K562 (cell line): Measurements from ENCODE around the gene MEST. TPM values are rescaled to one million over a fixed set of nuclear protein-coding genes. Genes with fewer than 3 reads are reported as not detected.
"Not testable (repeated sequence)": the region's sequence is repeated elsewhere in the genome, so short reads cannot be mapped to it uniquely, and the experiment has no call there.

Source experiments
- ATAC-seq: fragments of 200-7000 bp; cut with Tn5 transposase; 3 replicates; pipeline ENCODE4 v1.9.1; 2020; ENCODE audit warnings: moderate library complexity
- BruUV-seq: library from RNA; stranded (reverse); fragments of 400-500 nt; replicated peaks from 2 replicates; lab custom pipeline; 2021; lab: Mats Ljungman, UMichigan
- CTCF ChIA-PET: fragments of 300-600 bp; formaldehyde crosslinking; extraction: SDS; loops from one replicate; lab custom pipeline; 2021; ENCODE audit warnings: low intra/inter-chr PET ratio; lab: Yijun Ruan, JAX
- POLR2A ChIA-PET: fragments of 300-600, 350-650 bp; sonication (Branson Sonifier 250); formaldehyde crosslinking; extraction: SDS; loops from one replicate; lab custom pipeline; 2021; ENCODE audit warnings: antibody characterized with exemption, inconsistent platforms; lab: Yijun Ruan, JAX
- DNase-seq, 4 experiments: peaks; one replicate each; pipeline versions ENCODE4 v3.0.0 to v3.0.0-alpha.2; 2011 to 2018; ENCODE audit warnings: low spot score in 3 of 4, mixed read lengths in 3 of 4; ENCODE audit errors: extremely low read depth in 1 of 4
- FAIRE-seq: peaks from 2 replicates; lab custom pipeline; 2011; peaks lifted over from hg19 to GRCh38; lab: Jason Lieb, UNC
- H2AFZ ChIP-seq: 2 replicates; pipeline ENCODE4 v1.6.0; 2011; ENCODE audit warnings: low read depth, low read length, control low read depth, inconsistent platforms
- H3K27ac ChIP-seq: fragments of 200-600 bp; 3 replicates; pipeline ENCODE4 v1.8.0; 2011; ENCODE audit warnings: low read depth, mild to moderate bottlenecking, control low read depth, inconsistent platforms, low read length, moderate library complexity, mixed read lengths; ENCODE audit errors: extremely low read depth
- H3K27me3 ChIP-seq, 2 experiments: fragments of 300-600 bp in 1 of 2; 2 replicates in 1 of 2; 3 replicates in 1 of 2; pipeline versions ENCODE4 v1.6.0 to v1.8.0; 2011; ENCODE audit warnings: inconsistent platforms in 2 of 2, low read length in 2 of 2, mild to moderate bottlenecking in 1 of 2, mixed read lengths in 1 of 2, moderate library complexity in 1 of 2; ENCODE audit not compliant: control insufficient read depth in 2 of 2, insufficient read depth in 2 of 2
- H3K36me3 ChIP-seq: fragments of 300-600 bp; 3 replicates; pipeline ENCODE4 v1.8.0; 2011; ENCODE audit warnings: mild to moderate bottlenecking, low read length, inconsistent platforms; ENCODE audit not compliant: control insufficient read depth, insufficient read depth
- H3K4me1 ChIP-seq, 2 experiments: fragments of 200-600 bp in 1 of 2; replicated peaks in 1 of 2; 2 replicates in 1 of 2; 3 replicates in 1 of 2; pipeline versions ENCODE4 v1.5.1 to v1.8.0; 2011; ENCODE audit warnings: inconsistent platforms in 2 of 2, low read length in 2 of 2, mild to moderate bottlenecking in 1 of 2, mixed read lengths in 1 of 2, moderate library complexity in 1 of 2; ENCODE audit not compliant: control insufficient read depth in 2 of 2, insufficient read depth in 2 of 2
- H3K4me2 ChIP-seq: 2 replicates; pipeline ENCODE4 v1.6.1; 2011; ENCODE audit warnings: low read length, control low read depth, inconsistent platforms, mixed read lengths; ENCODE audit not compliant: insufficient read depth
- H3K4me3 ChIP-seq: fragments of 200-600 bp; sonication (generic), shearing (Covaris generic); 2 replicates; pipeline ENCODE4 v1.5.1; 2016; ENCODE audit warnings: control low read depth, inconsistent platforms
- H3K79me2 ChIP-seq: fragments of 200-600 bp; 3 replicates; pipeline ENCODE4 v1.8.0; 2011; ENCODE audit warnings: low read length, inconsistent platforms; ENCODE audit not compliant: control insufficient read depth, insufficient read depth
- H3K9ac ChIP-seq, 2 experiments: 2 replicates each; pipeline versions ENCODE4 v1.6.0 to v1.6.1; 2011; ENCODE audit warnings: low read depth in 2 of 2, low read length in 2 of 2, control low read depth in 1 of 2, inconsistent platforms in 1 of 2, mild to moderate bottlenecking in 1 of 2, mixed read lengths in 1 of 2; ENCODE audit not compliant: insufficient read depth in 1 of 2
- H3K9me1 ChIP-seq: one replicate; pipeline ENCODE4 v1.6.0; 2011; ENCODE audit warnings: inconsistent platforms, mild to moderate bottlenecking, low read length, moderate library complexity; ENCODE audit not compliant: control insufficient read depth, insufficient read depth
- H3K9me3 ChIP-seq: replicated peaks from 2 replicates; pipeline ENCODE4 v1.5.1; 2011; ENCODE audit warnings: low read depth, low read length, inconsistent platforms; ENCODE audit not compliant: control insufficient read depth, insufficient read depth
- H4K20me1 ChIP-seq: replicated peaks from 2 replicates; pipeline ENCODE4 v1.6.1; 2011; ENCODE audit warnings: low read length, inconsistent platforms, mixed read lengths; ENCODE audit not compliant: control insufficient read depth, insufficient read depth
- CCNT2 ChIP-seq: IDR thresholded peaks from 2 replicates; pipeline ENCODE4 v1.6.1; 2011; ENCODE audit warnings: borderline replicate concordance, low read depth, mild to moderate bottlenecking, moderate library complexity, mixed read lengths, low read length; ENCODE audit not compliant: insufficient read length; ENCODE audit errors: extremely low read depth
- E2F3 ChIP-seq: fragments of 250-450 bp; sonication (Bioruptor Pico); IDR thresholded peaks from 2 replicates; pipeline ENCODE4 v1.4.0; 2020; ENCODE audit warnings: mild to moderate bottlenecking
- MAFF ChIP-seq: IDR thresholded peaks from 2 replicates; pipeline ENCODE4 v1.6.1; 2012; ENCODE audit warnings: low read length, improper control_type of control experiment
- MAFK ChIP-seq: IDR thresholded peaks from 2 replicates; pipeline ENCODE4 v1.6.1; 2011; ENCODE audit warnings: low read length, improper control_type of control experiment
- MTA3 ChIP-seq: fragments of 450-650 bp; formaldehyde crosslinking; IDR thresholded peaks from 2 replicates; pipeline ENCODE4 v1.6.1; 2017; ENCODE audit warnings: mild to moderate bottlenecking, borderline replicate concordance
- NR2C1 ChIP-seq, 2 experiments: fragments of 450-650 bp; IDR thresholded peaks; 2 replicates each; pipeline ENCODE4 v1.6.1; 2017; ENCODE audit warnings: mild to moderate bottlenecking in 2 of 2, antibody characterized with exemption in 1 of 2, inconsistent platforms in 1 of 2, missing compliant biosample characterization in 1 of 2, missing genetic modification characterization in 1 of 2
- PPARD ChIP-seq: fragments of 250-450 bp; sonication (Bioruptor Pico); IDR thresholded peaks from 2 replicates; pipeline ENCODE4 v1.8.0; 2022; ENCODE audit warnings: inconsistent platforms, mild to moderate bottlenecking, moderate library complexity
- RAD21 ChIP-seq, 2 experiments: fragments of 250-450 bp in 1 of 2; fragments of 450-650 bp in 1 of 2; sonication (Bioruptor Pico) in 1 of 2; formaldehyde crosslinking in 1 of 2; IDR thresholded peaks in 1 of 2; conservative IDR thresholded peaks in 1 of 2; 2 replicates each; pipeline versions ENCODE4 v1.4.0 to v1.8.0; 2020 to 2022; ENCODE audit warnings: mild to moderate bottlenecking in 2 of 2, moderate library complexity in 1 of 2
- RBM17 ChIP-seq: fragments of 200-400 bp; formaldehyde crosslinking; IDR thresholded peaks from 2 replicates; pipeline ENCODE4 v1.6.1; 2017; ENCODE audit warnings: low read depth, mild to moderate bottlenecking, low read length, borderline replicate concordance
- SP2 ChIP-seq: IDR thresholded peaks from 2 replicates; pipeline ENCODE4 v1.6.1; 2011; ENCODE audit warnings: mild to moderate bottlenecking, low read depth, low read length, moderate library complexity; ENCODE audit not compliant: poor library complexity, severe bottlenecking; ENCODE audit errors: extremely low read depth
- ZNF316 ChIP-seq: fragments of 450-650 bp; IDR thresholded peaks from 2 replicates; pipeline ENCODE4 v1.6.1; 2016
- WGBS: fragments of 100-300 bp; shearing (Covaris generic); methylation state at CpG from one replicate; pipeline ENCODE4 v1.1.6; 2016; ENCODE audit warnings: low coverage, mixed read lengths; ENCODE audit not compliant: insufficient coverage; ENCODE audit errors: missing lambda C conversion rate; 5-methylcytosine and 5-hydroxymethylcytosine counted together
- in situ Hi-C: fragments of 300-500 bp; cut with MboI; formaldehyde crosslinking; loops from 4 replicates; pipeline ENCODE4 v1.15.0; 2018; ENCODE audit warnings: inconsistent platforms, mixed read lengths
- intact Hi-C: fragments of 100-400 bp; cut with micrococcal nuclease; formaldehyde crosslinking; loops from 2 replicates; pipeline ENCODE4 v1.14.2; 2022
- polyA plus RNA-seq, 8 experiments: library from polyadenylated mRNA; depleted of rRNA in 4 of 8; stranded (reverse) in 5 of 8; unstranded in 3 of 8; fragments of >200 nt; fragmentation: Nextera tagmentation in 2 of 8; fragmentation: Illumina TruSeq in 1 of 8; extraction: Ambion mirVana in 2 of 8; extraction: Trizol in 1 of 8; gene quantifications; 2 replicates each; pipeline versions ENCODE4 v1.2.1 to v1.2.3, GENCODE V29; 2011 to 2014; ENCODE audit warnings: inconsistent platforms in 1 of 8, missing spikeins in 1 of 8
- total RNA-seq, 7 experiments: library from RNA; depleted of rRNA in 6 of 7; stranded (reverse); fragments of >200 nt in 6 of 7; fragmentation: Illumina TruSeq in 2 of 7; extraction: Trizol in 2 of 7; gene quantifications; 2 replicates each; pipeline versions ENCODE4 v1.2.1 to v1.2.3, GENCODE V29; 2011 to 2021; ENCODE audit warnings: low replicate concordance in 1 of 7
- TF ChIP-seq, protein P1 (sequence below): fragments of 150-350 bp; IDR thresholded peaks from 2 replicates; pipeline ENCODE4 v1.6.1; 2014; ENCODE audit warnings: low read depth, mild to moderate bottlenecking, low read length, borderline replicate concordance

The MEST gene
- total and polyA plus RNA-seq, 9 of the 15 experiments (the other 6 are each of a cell fraction or from before 2014, with no cell fraction given): 0.04 to 0.74 (median 0.36) TPM; not detected in 1

DNA sequence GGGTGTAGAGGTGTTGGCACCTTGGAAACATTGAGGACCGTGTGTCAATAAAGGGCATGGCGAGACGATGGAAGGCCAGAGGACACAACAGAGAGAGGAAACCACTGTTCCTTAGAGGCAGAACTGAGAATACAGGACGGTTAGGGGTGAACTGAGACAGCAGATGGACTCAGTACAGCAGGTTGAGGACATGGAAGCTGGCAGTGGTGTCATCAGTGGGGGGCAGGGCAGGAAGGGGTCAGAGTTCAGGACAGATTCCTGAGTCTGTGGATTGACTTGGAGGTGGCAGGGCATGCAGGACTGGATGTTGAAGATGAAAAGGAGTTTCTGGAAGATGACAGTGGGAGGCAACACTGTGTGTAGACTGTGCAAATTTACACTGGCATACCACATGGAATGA lies 50.4 kb downstream of the MEST start:
- H3K4me2 ChIP-seq; in situ Hi-C loops; H3K9me1 ChIP-seq; H3K9me3 ChIP-seq; intact Hi-C loops; H3K4me3 ChIP-seq; H3K36me3 ChIP-seq; FAIRE-seq; H3K4me1 ChIP-seq; H3K9ac ChIP-seq; BruUV-seq; H2AFZ ChIP-seq; H3K27me3 ChIP-seq; DNase-seq; H3K79me2 ChIP-seq; H4K20me1 ChIP-seq; H3K27ac ChIP-seq; POLR2A ChIA-PET; ATAC-seq; CTCF ChIA-PET; TF ChIP-seq NR2C1 (tag; IDR thresholded peaks at IDR 0.05): not testable (repeated sequence)
- WGBS: 45% methylated on average over 3 of the region's 4 CpGs
- peak; percentile 19; the same call in 1 of the 2 replicates for TF ChIP-seq NR2C1 (IDR thresholded peaks at IDR 0.05)

DNA sequence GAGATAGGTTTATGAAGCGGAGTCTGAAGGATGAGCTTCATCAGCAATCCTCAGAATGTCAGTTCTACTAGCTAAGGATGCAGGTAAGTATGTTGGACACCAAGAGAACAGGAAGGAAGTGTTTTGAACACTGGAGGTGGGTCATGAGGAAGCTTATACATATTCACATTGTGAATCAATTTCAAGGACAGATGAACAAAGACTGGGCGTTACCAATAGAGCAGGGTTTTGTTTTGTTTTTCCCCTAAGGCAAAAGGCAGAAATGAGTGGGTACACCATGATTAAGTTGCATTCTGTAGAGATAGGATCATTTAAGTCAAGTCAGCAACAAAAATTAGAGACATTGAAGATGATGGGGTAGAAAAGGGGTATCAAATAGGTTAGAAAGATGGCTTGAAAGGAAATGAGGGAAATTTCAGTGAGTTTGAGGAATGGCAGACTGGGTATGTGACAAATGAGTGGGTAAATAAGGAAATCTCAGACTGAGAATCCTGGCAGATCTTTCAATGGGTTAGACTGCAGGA lies 51.7 kb downstream of the MEST start:
- BruUV-seq: no TSS peak
- in situ Hi-C loops: no loop called here
- H2AFZ ChIP-seq: no peak overlapping the region
- H3K79me2 ChIP-seq: no peaks in the 10 kb centered on the region
- ChIA-PET POLR2A (interaction anchor here (0.6 to 0.8 kb wide), 2 partner anchors 70 to 157 kb away, joined by 3 read pairs; no protein-coding TSS in a partner anchor), CTCF (no interaction called here)
- intact Hi-C loops: no loop called here
- DNase-seq: no peak
- no peak for FAIRE-seq
- no peaks in the 10 kb centered on the region for H3K4me1 ChIP-seq
- H3K9me1 ChIP-seq: no peaks in the 10 kb centered on the region
- H3K27ac ChIP-seq: no peak overlapping the region
- H3K9ac ChIP-seq: no peak overlapping the region
- H3K36me3 ChIP-seq: peaks cover 3% of the 10 kb centered on the region
- no peak for ATAC-seq
- no peaks in the 10 kb centered on the region for H3K9me3 ChIP-seq
- no peak overlapping the region for H3K4me2 ChIP-seq
- no peak overlapping the region for H3K4me3 ChIP-seq
- no peaks in the 10 kb centered on the region for H4K20me1 ChIP-seq
- WGBS: 69% methylated on average over 2 of the region's 2 CpGs
- H3K27me3 ChIP-seq: no peaks in the 10 kb centered on the region
- TF ChIP-seq MAFF (0 out of 2 replicates have a peak, but pooled peaks have one; percentile 20), RAD21 (CRISPR knock-in tag; conservative IDR thresholded peaks at IDR 0.05 in 1 of 2, IDR thresholded peaks at IDR 0.05 in 1 of 2) (no peak), MAFK (0 out of 2 replicates have a peak, but pooled peaks have one; percentile 20), RBM17 (no peak), PPARD (no peak), E2F3 (CRISPR knock-in tag) (no peak), CCNT2 (no peak), MTA3 (no peak), SP2 (no peak), ZNF316 (peak; percentile 91)
- TF ChIP-seq, protein P1, sequence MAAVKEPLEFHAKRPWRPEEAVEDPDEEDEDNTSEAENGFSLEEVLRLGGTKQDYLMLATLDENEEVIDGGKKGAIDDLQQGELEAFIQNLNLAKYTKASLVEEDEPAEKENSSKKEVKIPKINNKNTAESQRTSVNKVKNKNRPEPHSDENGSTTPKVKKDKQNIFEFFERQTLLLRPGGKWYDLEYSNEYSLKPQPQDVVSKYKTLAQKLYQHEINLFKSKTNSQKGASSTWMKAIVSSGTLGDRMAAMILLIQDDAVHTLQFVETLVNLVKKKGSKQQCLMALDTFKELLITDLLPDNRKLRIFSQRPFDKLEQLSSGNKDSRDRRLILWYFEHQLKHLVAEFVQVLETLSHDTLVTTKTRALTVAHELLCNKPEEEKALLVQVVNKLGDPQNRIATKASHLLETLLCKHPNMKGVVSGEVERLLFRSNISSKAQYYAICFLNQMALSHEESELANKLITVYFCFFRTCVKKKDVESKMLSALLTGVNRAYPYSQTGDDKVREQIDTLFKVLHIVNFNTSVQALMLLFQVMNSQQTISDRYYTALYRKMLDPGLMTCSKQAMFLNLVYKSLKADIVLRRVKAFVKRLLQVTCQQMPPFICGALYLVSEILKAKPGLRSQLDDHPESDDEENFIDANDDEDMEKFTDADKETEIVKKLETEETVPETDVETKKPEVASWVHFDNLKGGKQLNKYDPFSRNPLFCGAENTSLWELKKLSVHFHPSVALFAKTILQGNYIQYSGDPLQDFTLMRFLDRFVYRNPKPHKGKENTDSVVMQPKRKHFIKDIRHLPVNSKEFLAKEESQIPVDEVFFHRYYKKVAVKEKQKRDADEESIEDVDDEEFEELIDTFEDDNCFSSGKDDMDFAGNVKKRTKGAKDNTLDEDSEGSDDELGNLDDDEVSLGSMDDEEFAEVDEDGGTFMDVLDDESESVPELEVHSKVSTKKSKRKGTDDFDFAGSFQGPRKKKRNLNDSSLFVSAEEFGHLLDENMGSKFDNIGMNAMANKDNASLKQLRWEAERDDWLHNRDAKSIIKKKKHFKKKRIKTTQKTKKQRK: no peak
